Progenitor cell of endocrine pancreas (in vitro differentiated cells): ENCODE measurements around the gene MED14. TPM values are rescaled to one million over a fixed set of nuclear protein-coding genes. Genes with fewer than 3 reads are reported as not detected.
A peak's percentile ranks its signal among the peaks of the same experiment; 100 is the strongest.
"Not testable (repeated sequence)": the region's sequence is repeated elsewhere in the genome, so short reads cannot be mapped to it uniquely, and the experiment has no call there.

Experiments
- DNase-seq: peaks from one replicate; pipeline ENCODE4 v3.0.0; 2021; ENCODE audit warnings: low spot score; ENCODE audit not compliant: unreplicated experiment
- H3K27ac Mint-ChIP-seq: 2 replicates; pipeline ENCODE4 v1.8.0; 2021; ENCODE audit warnings: mild to moderate bottlenecking, moderate library complexity, mixed read lengths
- H3K27me3 Mint-ChIP-seq: 2 replicates; pipeline ENCODE4 v1.8.0; 2021; ENCODE audit warnings: mixed read lengths
- H3K36me3 Mint-ChIP-seq: 2 replicates; pipeline ENCODE4 v1.8.0; 2022; ENCODE audit warnings: mixed read lengths; ENCODE audit not compliant: insufficient read depth
- H3K4me1 Mint-ChIP-seq: 2 replicates; pipeline ENCODE4 v1.8.0; 2021; ENCODE audit warnings: low read depth, mixed read lengths
- H3K4me3 Mint-ChIP-seq: 2 replicates; pipeline ENCODE4 v1.8.0; 2021; ENCODE audit warnings: low read depth, mild to moderate bottlenecking, moderate library complexity, mixed read lengths
- H3K9me3 Mint-ChIP-seq: 2 replicates; pipeline ENCODE4 v1.8.0; 2021; ENCODE audit warnings: low read depth, mixed read lengths
- long read RNA-seq: library from polyadenylated mRNA; unstranded; transcript quantifications from one replicate; pipeline ENCODE4 v2.0.0, GENCODE V29; 2020
- total RNA-seq: library from RNA; stranded (reverse); gene quantifications from 2 replicates; pipeline ENCODE4 v1.2.1, GENCODE V29; 2021
- TF ChIP-seq, protein P1 (sequence below): fragments of 200-600 bp; sonication (generic); IDR thresholded peaks from one replicate; pipeline ENCODE4 v1.5.0; 2021; ENCODE audit warnings: antibody characterized with exemption, mild to moderate bottlenecking; ENCODE audit not compliant: unreplicated experiment

MED14 gene
- 58.2 and 61.8 TPM in 2 replicates for total RNA-seq
- long read RNA-seq, partial matches to known transcripts, result 11 of 19 reads
- long read RNA-seq, other reads (novel, unspliced or antisense), result 7 of 19 reads

DNA sequence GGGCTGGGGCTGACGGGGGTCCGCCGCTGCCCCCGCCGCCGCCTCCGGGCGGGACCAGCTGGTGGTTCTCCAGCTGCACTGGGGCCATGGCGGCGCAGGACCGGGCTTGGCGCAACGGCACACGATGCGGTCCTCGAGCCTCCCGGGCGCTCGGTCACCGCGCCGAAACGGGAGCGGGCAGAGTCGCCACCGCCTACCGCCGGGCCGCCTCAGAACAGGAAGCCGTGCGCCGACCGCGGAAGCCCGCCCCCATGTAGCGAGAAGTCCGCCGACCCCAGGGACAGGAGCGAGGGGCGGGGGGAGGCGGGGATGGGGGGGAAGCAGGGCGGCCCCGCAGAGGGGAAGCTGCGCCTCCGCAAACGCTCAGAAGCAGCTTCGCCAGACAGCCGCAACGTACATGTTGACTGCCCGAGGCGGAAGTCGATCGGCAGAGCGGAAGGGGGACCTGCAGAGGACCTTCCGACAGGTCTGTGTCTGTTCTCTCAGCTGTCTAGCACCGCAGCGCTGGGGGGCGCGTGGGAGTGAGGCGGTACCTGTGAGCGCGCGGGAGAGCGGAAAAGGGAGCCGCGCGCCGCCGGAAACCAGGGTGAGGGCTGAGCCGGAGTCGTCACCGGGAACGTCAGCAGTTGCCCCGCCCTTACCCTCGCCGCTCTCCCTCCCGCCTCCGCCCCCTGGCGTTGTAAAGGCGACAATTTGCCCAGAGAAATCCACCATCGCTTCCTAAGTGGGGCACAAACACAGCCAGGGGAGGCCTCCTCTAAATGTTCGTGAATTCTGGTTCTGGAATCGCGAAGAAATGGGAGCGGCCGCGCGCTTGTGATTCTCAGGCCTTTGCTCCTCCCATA is at the start of gene MED14:
MED14 (minus strand) TSS at position 218 of the 845 bp plus-strand sequence; CDS start at position 88, 130 bp downstream.
- Mint-ChIP-seq H3K4me3 (peak within 1 kb of the TSS; percentile 87), H3K27me3 (no peaks in the 10 kb centered on the region), H3K27ac (peak within 1 kb of the TSS; percentile 99), H3K36me3 (peaks cover 6% of the 10 kb centered on the region), H3K9me3 (peaks cover 10% of the 10 kb centered on the region), H3K4me1 (peaks cover 30% of the 10 kb centered on the region)
- peak; percentile 69 for DNase-seq
- TF ChIP-seq, protein P1, sequence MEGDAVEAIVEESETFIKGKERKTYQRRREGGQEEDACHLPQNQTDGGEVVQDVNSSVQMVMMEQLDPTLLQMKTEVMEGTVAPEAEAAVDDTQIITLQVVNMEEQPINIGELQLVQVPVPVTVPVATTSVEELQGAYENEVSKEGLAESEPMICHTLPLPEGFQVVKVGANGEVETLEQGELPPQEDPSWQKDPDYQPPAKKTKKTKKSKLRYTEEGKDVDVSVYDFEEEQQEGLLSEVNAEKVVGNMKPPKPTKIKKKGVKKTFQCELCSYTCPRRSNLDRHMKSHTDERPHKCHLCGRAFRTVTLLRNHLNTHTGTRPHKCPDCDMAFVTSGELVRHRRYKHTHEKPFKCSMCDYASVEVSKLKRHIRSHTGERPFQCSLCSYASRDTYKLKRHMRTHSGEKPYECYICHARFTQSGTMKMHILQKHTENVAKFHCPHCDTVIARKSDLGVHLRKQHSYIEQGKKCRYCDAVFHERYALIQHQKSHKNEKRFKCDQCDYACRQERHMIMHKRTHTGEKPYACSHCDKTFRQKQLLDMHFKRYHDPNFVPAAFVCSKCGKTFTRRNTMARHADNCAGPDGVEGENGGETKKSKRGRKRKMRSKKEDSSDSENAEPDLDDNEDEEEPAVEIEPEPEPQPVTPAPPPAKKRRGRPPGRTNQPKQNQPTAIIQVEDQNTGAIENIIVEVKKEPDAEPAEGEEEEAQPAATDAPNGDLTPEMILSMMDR, result peak; percentile 54

DNA sequence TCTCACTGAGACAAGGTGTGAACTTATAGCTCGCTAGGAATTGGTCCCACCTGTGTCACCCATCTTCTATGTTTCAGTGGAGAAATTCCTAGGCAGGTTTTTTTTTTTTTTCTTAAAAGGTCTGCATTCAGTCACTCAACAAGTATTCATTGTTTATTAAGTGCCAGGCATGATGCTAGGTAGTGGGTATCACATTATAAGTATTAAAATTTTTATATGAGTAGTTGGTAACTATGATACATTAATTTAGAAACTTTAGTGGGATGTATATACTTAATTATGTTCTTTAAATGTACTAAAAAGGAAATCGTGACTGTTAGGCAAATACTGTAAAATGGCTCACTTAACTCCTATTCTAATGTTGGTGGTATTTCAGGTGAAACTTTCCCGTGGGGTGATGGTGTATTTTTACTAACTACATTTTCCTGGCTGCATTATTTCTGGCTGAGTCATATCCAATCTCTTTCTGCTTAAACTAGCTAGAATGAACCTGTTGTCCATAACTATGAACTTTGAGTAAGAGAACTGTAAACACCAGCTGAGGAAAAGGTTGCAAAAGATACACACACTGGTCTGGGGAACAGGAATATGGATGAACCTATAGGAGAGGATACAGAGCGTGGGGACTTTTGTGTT is 49.3 kb upstream of the MED14 start:
- TF ChIP-seq, protein P1, result no peak
- Mint-ChIP-seq H3K4me3 (no peak overlapping the region), H3K27me3 (no peaks in the 10 kb centered on the region), H3K9me3 (peaks cover 14% of the 10 kb centered on the region), H3K4me1 (no peaks in the 10 kb centered on the region), H3K27ac (no peak overlapping the region), H3K36me3 (no peaks in the 10 kb centered on the region)
- no peak for DNase-seq

DNA sequence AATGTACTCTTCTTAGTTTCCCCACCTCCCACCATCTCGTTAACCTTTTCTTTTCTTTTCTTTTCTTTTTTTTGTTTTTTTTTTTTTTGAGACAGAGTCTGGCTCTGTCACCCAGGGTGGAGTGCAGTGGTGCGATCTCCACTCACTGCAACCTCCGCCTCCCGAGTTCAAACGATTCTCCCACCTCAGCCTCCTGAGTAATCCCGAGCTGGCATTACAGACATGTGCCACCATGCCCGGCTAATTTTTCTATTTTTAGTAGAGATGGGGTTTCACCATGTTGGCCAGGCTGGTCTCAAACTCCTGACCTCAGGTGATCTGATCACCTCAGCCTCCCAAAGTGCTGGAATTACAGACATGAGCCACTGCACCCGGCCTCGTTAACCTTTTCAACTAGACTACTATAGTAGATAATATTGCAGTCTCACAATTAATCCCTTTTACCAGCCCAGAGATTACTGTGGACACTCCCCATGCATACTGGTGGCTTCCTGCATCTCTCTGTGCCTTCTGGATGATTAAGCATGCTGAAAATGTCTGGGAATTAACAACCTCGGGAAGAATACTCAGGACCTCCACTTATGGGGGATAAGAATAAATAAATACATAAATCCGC is 47.4 kb upstream of the MED14 start:
- not testable (repeated sequence) for DNase-seq, H3K27ac Mint-ChIP-seq, H3K27me3 Mint-ChIP-seq, H3K36me3 Mint-ChIP-seq, H3K4me3 Mint-ChIP-seq, H3K4me1 Mint-ChIP-seq
- H3K9me3 Mint-ChIP-seq, result peaks cover 14% of the 10 kb centered on the region

DNA sequence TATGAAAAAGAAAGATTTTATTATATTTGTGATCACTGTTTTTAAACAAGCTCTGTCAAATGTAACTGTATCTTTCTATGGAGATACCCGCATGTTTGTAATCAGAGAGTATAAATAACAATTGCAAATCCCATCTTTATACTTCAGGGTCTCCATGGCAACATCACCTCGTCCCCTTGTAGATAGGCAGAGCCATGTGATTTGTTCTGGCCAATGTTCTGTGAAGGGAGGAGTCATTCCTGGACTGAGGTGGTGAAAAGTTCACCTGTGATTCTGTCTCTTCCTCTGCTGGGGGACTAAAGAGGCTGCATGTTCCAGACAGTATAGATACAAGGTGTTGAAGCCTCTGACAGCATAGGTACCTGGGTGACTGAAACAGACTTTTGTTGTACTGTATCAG is 45.6 kb upstream of the MED14 start:
- DNase-seq, result no peak
- Mint-ChIP-seq H3K36me3 (no peaks in the 10 kb centered on the region), H3K27ac (no peak overlapping the region), H3K27me3 (no peaks in the 10 kb centered on the region), H3K9me3 (peaks cover 10% of the 10 kb centered on the region), H3K4me1 (no peaks in the 10 kb centered on the region), H3K4me3 (no peak overlapping the region)
- TF ChIP-seq, protein P1, result no peak

DNA sequence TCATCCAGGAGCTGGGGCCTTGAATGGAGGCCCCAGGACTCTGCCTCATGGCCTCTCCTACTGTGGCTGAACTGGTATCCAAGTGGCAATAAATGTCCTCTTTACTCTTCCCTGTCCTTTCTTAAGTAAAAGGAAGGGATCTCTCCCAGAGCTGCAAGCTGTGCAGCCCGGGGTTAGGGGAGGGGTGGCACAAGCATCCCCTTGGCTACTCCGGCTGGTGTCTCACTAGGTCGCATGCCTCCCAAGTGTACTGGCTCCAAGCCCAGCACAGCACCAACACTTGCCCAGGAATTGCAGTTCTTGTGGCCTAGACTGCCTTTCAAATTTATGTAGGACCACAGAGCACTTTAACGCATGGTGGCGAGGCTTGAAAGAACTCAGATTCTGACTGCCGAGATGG is 44.7 kb upstream of the MED14 start:
- Mint-ChIP-seq H3K27me3 (no peaks in the 10 kb centered on the region), H3K27ac (no peak overlapping the region), H3K9me3 (peaks cover 10% of the 10 kb centered on the region)

More for the DNA sequence above, 44.7 kb upstream of the MED14 start:
- Mint-ChIP-seq H3K4me3 (no peak overlapping the region), H3K4me1 (no peaks in the 10 kb centered on the region), H3K36me3 (no peaks in the 10 kb centered on the region)
- TF ChIP-seq, protein P1, result no peak
- no peak for DNase-seq
